ENCODE results near the gene ADD1.

DNA sequence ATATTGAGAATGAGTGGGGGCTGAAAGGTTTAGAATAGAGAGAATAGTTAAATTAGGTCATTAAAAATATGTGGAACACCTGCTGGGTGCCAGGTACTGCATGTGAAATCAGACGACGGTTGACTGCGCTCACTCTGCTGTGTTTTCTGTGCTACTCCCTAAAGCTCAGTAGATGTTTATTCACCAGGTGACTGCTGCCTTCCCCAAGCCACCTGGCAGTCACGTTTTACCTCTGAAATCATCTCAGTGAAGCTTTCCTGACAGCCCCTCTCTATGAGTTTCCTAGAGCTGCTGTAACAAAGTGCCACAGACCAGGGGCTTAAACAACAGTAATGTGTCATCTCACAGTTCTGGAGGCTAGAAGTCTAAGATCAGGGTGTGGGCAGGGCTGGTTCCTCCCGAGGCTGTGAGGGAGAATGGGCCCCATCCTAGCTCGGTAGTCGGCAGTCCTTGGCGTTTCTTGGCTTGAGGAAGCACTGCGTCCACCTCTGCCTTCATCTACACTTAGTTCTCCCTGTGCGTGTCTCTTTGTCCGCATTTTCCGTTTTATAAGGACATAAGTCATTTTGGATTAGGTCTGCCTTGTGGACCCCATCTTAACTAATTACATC, 25.3 kb downstream of the ADD1 start:
- no peak for TF ChIP-seq CTCF (IDR thresholded peaks at IDR 0.05)
- no peak for TF ChIP-seq POLR2AphosphoS5 (IDR thresholded peaks at IDR 0.05)
